ENCODE data around the gene MGAT4C. TPM values are rescaled to one million over a fixed set of nuclear protein-coding genes. Genes with fewer than 3 reads are reported as not detected.

The MGAT4C gene
- total and polyA plus RNA-seq, 2 donors from 2014 or later, result 0.16 TPM; not detected in 1

- no peaks in the 10 kb centered on the region for H3K27me3 ChIP-seq (ENCODE audit: control insufficient read depth, insufficient read depth, low read length)
- TF ChIP-seq CTCF (IDR thresholded peaks at IDR 0.05; ENCODE audit: borderline replicate concordance, extremely low read depth, insufficient read depth), result no peak
- H3K9ac ChIP-seq (ENCODE audit: low read length in 3 of 3), result no peak overlapping the region
- no peak overlapping the region for H3K27ac ChIP-seq (ENCODE audit: low read depth in 2 of 2, low read length in 2 of 2)
- H3K4me1 ChIP-seq (ENCODE audit: control insufficient read depth in 2 of 3, insufficient read depth in 2 of 3, low read depth in 1 of 3, low read length in 3 of 3), result no peaks in the 10 kb centered on the region
- no peaks in the 10 kb centered on the region for H3K9me3 ChIP-seq (ENCODE audit: control insufficient read depth in 2 of 3, insufficient read depth in 1 of 3, low read length in 3 of 3)
- intact Hi-C loops (cut with DNase I), result no loop called here
- FAIRE-seq, result no peak
- H3K36me3 ChIP-seq (ENCODE audit: control insufficient read depth in 2 of 3, insufficient read depth in 3 of 3, low read length in 3 of 3), result no peaks in the 10 kb centered on the region
- no peak for DNase-seq
- H3K4me3 ChIP-seq (ENCODE audit: low read length in 3 of 3), result no peak overlapping the region
Observed at GRCh38 chr12:86186449-86186848, 69.7 kb downstream of the MGAT4C start.

DNA sequence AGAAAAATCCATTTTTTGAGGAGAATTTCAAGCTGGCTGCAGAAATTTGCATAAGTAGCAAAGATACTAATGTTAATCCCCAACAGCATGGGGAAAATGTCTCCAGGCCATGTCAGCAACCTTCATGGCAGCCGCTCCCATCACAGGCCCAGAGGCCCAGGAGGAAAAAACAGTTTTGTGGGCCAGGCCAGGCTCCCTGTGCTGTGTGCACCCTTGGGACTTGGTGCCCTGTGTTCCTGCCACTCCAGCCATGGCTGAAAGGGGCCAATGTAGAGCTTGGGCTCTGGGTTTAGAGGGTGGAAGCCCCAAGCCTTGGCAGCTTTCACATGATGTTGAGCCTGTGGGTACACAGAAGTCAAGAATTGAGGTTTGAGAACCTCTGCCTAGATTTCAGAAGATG lies 76.3 kb downstream of the MGAT4C start:
- H3K9me3 ChIP-seq (ENCODE audit: control insufficient read depth in 2 of 3, insufficient read depth in 1 of 3, low read length in 3 of 3), result no peaks in the 10 kb centered on the region
- H3K27me3 ChIP-seq (ENCODE audit: control insufficient read depth, insufficient read depth, low read length), result no peaks in the 10 kb centered on the region
- DNase-seq, result no peak
- TF ChIP-seq CTCF (IDR thresholded peaks at IDR 0.05; ENCODE audit: borderline replicate concordance, extremely low read depth, insufficient read depth), result no peak
- no peak overlapping the region for H3K9ac ChIP-seq (ENCODE audit: low read length in 3 of 3)
- intact Hi-C loops (cut with DNase I), result no loop called here
- H3K27ac ChIP-seq (ENCODE audit: low read depth in 2 of 2, low read length in 2 of 2), result no peak overlapping the region
- H3K4me3 ChIP-seq (ENCODE audit: low read length in 3 of 3), result no peak overlapping the region
- no peaks in the 10 kb centered on the region for H3K4me1 ChIP-seq (ENCODE audit: control insufficient read depth in 2 of 3, insufficient read depth in 2 of 3, low read depth in 1 of 3, low read length in 3 of 3)
- FAIRE-seq, result no peak
- no peaks in the 10 kb centered on the region for H3K36me3 ChIP-seq (ENCODE audit: control insufficient read depth in 2 of 3, insufficient read depth in 3 of 3, low read length in 3 of 3)

DNA sequence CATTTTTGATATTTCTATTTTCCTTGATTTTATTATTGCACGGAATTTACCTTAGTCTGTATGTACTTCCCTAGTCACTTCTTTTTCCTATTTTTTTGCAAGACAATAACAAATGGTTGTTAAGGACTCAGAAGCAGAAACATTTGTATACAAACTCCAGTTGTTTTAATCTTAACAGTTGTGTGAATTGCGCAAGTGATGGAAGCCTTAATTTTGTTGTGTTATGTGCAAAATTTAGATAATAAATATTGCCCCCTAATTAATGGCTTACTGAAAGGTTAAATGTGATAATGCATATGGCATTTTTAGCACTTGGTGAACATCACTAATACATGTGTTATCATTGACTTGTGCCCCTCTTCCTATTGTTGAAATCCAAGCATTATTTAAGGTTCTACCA lies 82.0 kb downstream of the MGAT4C start:
- Histone ChIP-seq H3K36me3 (ENCODE audit: control insufficient read depth in 2 of 3, insufficient read depth in 3 of 3, low read length in 3 of 3) (no peaks in the 10 kb centered on the region), H3K27me3 (ENCODE audit: control insufficient read depth, insufficient read depth, low read length) (no peaks in the 10 kb centered on the region), H3K27ac (ENCODE audit: low read depth in 2 of 2, low read length in 2 of 2) (no peak overlapping the region), H3K4me3 (ENCODE audit: low read length in 3 of 3) (no peak overlapping the region), H3K9me3 (ENCODE audit: control insufficient read depth in 2 of 3, insufficient read depth in 1 of 3, low read length in 3 of 3) (no peaks in the 10 kb centered on the region), H3K4me1 (ENCODE audit: control insufficient read depth in 2 of 3, insufficient read depth in 2 of 3, low read depth in 1 of 3, low read length in 3 of 3) (no peaks in the 10 kb centered on the region), H3K9ac (ENCODE audit: low read length in 3 of 3) (no peak overlapping the region)
- DNase-seq, result no peak
- no peak for TF ChIP-seq CTCF (IDR thresholded peaks at IDR 0.05; ENCODE audit: borderline replicate concordance, extremely low read depth, insufficient read depth)
- no peak for FAIRE-seq
- intact Hi-C loops (cut with DNase I), result no loop called here

DNA sequence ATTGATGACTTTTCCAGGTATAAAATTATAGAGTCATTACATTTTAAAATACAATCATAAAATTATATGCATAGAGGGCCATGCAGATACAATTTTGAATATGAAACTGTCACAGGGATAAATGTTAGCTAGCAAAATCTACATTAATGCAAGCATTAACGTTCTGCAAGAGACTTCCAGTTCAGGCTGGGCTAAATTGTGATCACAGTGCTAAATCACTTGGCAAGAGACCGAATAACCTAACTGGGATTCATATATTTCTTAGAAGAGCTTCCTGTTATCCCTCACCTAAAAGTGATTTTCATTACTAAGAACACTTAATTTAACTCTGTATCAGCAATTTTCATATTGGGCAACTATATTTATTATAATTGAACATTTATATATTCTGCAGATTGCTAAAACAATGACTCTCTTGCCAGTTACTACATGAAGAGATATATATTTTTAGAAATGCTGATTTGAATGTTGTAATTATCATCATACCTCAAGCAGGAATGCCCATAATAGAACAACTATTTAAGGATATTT lies 83.2 kb downstream of the MGAT4C start:
- TF ChIP-seq CTCF (IDR thresholded peaks at IDR 0.05; ENCODE audit: borderline replicate concordance, extremely low read depth, insufficient read depth), result no peak
- H3K36me3 ChIP-seq (ENCODE audit: control insufficient read depth in 2 of 3, insufficient read depth in 3 of 3, low read length in 3 of 3), result no peaks in the 10 kb centered on the region
- H3K27ac ChIP-seq (ENCODE audit: low read depth in 2 of 2, low read length in 2 of 2), result no peak overlapping the region
- H3K4me3 ChIP-seq (ENCODE audit: low read length in 3 of 3), result no peak overlapping the region
- no peaks in the 10 kb centered on the region for H3K4me1 ChIP-seq (ENCODE audit: control insufficient read depth in 2 of 3, insufficient read depth in 2 of 3, low read depth in 1 of 3, low read length in 3 of 3)
- H3K9ac ChIP-seq (ENCODE audit: low read length in 3 of 3), result no peak overlapping the region
- H3K27me3 ChIP-seq (ENCODE audit: control insufficient read depth, insufficient read depth, low read length), result no peaks in the 10 kb centered on the region
- H3K9me3 ChIP-seq (ENCODE audit: control insufficient read depth in 2 of 3, insufficient read depth in 1 of 3, low read length in 3 of 3), result no peaks in the 10 kb centered on the region
- intact Hi-C loops (cut with DNase I), result no loop called here
- FAIRE-seq (no peak), DNase-seq (no peak)
